Activated T-helper 2 cell treated with anti-CD3 and anti-CD28 coated beads, Interferon-gamma antibody, Interleukin-2, Interleukin-4, amounts not matched to agents 10 μg/mL and 5 μg/mL and 100 μg/mL, durations not matched to agents 14 hours and 24 hours and 36 hours (primary cell): ENCODE data around the gene RNU1-4. TPM values are rescaled to one million over a fixed set of nuclear protein-coding genes. Genes with fewer than 3 reads are reported as not detected.
"Not testable (repeated sequence)": the region's sequence is repeated elsewhere in the genome, so short reads cannot be mapped to it uniquely, and the experiment has no call there.

ENCODE experiments used
- DNase-seq: peaks from one replicate; pipeline ENCODE4 v3.0.0; 2021; ENCODE audit warnings: low spot score
- H3K27ac Mint-ChIP-seq: one replicate; pipeline ENCODE4 v1.8.0; 2021; ENCODE audit warnings: mixed read lengths
- H3K27me3 Mint-ChIP-seq: one replicate; pipeline ENCODE4 v1.8.0; 2021; ENCODE audit warnings: low read depth, mixed read lengths
- H3K36me3 Mint-ChIP-seq: one replicate; pipeline ENCODE4 v1.8.0; 2021; ENCODE audit warnings: low read depth, mixed read lengths
- H3K4me1 Mint-ChIP-seq: one replicate; pipeline ENCODE4 v1.8.0; 2021; ENCODE audit warnings: low read depth, mixed read lengths
- H3K4me3 Mint-ChIP-seq: one replicate; pipeline ENCODE4 v1.8.0; 2021; ENCODE audit warnings: low read depth, mild to moderate bottlenecking, moderate library complexity, mixed read lengths
- H3K9me3 Mint-ChIP-seq: one replicate; pipeline ENCODE4 v1.8.0; 2021; ENCODE audit warnings: mixed read lengths
- intact Hi-C: fragments of 100-400 bp; cut with micrococcal nuclease; formaldehyde crosslinking; loops from one replicate; pipeline ENCODE4 v1.15.1; 2023
- total RNA-seq: library from RNA; stranded (reverse); gene quantifications from 2 replicates; pipeline ENCODE4 v1.2.3, GENCODE V29; 2022

Gene RNU1-4
- 2,033 and 2,369 TPM in 2 replicates for total RNA-seq

DNA sequence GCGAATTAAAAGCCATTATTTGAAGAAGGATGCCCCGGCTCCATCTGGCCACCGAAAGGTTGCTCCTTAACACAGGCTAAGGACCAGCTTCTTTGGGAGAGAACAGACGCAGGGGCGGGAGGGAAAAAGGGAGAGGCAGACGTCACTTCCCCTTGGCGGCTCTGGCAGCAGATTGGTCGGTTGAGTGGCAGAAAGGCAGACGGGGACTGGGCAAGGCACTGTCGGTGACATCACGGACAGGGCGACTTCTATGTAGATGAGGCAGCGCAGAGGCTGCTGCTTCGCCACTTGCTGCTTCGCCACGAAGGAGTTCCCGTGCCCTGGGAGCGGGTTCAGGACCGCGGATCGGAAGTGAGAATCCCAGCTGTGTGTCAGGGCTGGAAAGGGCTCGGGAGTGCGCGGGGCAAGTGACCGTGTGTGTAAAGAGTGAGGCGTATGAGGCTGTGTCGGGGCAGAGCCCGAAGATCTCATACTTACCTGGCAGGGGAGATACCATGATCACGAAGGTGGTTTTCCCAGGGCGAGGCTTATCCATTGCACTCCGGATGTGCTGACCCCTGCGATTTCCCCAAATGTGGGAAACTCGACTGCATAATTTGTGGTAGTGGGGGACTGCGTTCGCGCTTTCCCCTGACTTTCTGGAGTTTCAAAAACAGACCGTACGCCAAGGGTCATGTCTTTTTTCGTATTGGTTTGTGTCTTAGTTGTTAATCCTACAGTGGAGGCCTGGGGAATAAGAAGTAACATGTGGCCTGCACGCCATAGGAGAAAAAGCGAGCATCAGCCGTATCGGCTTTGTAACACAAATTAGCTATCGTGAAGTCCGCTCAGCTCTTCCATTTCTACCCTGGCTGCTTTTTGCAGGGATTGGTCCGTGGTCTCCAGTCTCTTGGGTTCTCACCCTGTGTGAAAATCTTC lies at the start of gene RNU1-4:
RNU1-4 (plus strand) TSS at position 470 of the 918 bp plus-strand sequence.
- H3K27ac Mint-ChIP-seq, H3K4me1 Mint-ChIP-seq, DNase-seq, H3K4me3 Mint-ChIP-seq, H3K27me3 Mint-ChIP-seq, intact Hi-C loops, H3K36me3 Mint-ChIP-seq, H3K9me3 Mint-ChIP-seq: not testable (repeated sequence)

DNA sequence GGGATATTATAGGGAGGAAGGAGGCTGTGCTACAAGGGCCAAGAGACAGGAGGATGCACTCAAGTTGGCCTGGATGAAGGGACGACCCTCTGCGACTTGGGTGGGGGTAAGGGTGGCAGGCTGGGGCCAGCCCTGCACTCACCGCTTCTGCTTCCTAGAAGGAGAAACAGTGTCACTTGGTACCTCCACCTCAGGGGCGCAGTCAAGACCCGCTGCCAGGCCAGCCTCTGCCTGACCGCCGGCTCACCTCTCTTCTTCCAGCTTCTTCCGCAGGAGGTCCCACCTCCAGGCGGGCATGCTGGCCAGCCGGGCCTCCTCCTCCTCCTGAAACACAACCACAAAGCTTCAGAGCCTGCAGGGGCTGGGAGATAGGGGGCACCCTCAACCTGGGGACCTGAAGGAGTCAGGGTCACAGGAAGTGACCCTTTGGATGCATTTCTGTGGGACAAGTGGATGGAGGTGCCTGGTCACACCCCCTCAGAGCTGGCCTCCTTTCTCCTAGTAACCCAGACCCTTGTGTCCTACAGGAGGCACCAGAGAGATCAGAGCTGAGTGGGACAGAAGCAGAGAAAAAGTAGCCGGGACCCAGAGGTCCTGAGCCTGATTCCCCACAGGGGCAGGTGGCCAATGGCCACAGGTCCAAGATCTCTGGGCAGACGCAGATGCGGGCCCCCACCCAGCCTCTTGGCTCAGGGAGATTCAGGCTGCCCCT lies 49.2 kb upstream of the RNU1-4 start:
- H3K27ac Mint-ChIP-seq, DNase-seq, H3K27me3 Mint-ChIP-seq, H3K36me3 Mint-ChIP-seq, H3K4me3 Mint-ChIP-seq, intact Hi-C loops, H3K4me1 Mint-ChIP-seq, H3K9me3 Mint-ChIP-seq: not testable (repeated sequence)

DNA sequence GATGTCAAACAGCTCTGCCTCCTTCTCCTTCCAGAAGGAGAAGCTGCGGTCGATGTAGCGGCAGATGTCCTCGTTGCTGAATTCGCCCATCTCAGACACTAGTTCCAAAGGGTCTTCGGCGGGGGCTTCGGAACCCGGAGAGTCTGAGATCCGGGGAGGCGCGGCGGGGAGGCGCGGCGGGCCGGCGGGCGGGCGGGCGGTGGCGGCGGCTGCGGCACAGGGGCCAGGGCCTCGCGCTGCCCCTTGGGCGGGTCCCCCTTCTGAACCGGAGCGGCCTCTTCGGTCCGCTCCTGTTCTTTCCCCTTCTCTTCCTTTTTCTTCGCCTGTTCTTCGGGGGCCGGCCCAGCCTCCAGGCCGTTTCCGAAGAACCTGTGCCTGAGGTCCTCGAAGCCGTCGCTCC lies 48.0 kb upstream of the RNU1-4 start:
- H3K9me3 Mint-ChIP-seq, H3K36me3 Mint-ChIP-seq, DNase-seq, H3K27me3 Mint-ChIP-seq, intact Hi-C loops, H3K27ac Mint-ChIP-seq, H3K4me1 Mint-ChIP-seq, H3K4me3 Mint-ChIP-seq: not testable (repeated sequence)

DNA sequence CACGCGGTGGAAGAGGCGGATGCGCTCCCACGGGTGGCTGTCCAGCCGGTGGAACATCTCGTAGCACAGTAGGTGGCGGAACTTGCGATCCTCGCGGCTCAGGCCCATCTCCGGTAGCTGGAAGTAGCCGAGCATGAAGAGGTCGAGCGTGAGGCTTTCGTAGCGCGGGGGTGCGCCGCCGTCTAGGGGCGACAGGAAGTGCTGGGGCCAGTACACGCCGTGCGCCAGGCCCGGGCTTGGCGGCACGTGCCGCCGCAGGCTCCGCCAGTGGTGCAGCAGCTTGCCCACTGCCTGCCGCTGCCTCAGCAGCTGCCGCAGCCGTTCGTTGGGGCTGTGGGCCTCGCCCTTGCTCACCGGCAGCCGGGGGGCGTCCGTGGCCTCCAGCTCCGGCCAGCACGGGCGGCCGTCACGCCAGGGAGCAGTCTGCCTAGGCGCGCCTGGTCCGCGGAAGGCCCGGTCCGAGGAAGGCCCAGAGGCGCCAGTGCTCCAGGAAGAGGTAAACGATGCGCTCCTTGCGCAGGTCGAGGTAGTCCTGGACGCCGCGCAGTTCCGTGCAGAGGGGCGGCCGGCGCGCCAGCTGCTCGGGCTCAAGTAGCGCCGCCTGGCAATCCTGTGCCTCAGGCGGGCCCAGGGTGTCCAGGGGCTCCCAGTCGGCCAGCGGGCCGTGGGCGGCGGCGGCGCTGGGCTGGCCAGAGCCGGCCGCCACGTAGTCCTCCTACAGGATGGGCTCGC lies 47.4 kb upstream of the RNU1-4 start:
- H3K9me3 Mint-ChIP-seq, H3K27me3 Mint-ChIP-seq, H3K36me3 Mint-ChIP-seq, H3K4me3 Mint-ChIP-seq, intact Hi-C loops, H3K27ac Mint-ChIP-seq, DNase-seq, H3K4me1 Mint-ChIP-seq: not testable (repeated sequence)

DNA sequence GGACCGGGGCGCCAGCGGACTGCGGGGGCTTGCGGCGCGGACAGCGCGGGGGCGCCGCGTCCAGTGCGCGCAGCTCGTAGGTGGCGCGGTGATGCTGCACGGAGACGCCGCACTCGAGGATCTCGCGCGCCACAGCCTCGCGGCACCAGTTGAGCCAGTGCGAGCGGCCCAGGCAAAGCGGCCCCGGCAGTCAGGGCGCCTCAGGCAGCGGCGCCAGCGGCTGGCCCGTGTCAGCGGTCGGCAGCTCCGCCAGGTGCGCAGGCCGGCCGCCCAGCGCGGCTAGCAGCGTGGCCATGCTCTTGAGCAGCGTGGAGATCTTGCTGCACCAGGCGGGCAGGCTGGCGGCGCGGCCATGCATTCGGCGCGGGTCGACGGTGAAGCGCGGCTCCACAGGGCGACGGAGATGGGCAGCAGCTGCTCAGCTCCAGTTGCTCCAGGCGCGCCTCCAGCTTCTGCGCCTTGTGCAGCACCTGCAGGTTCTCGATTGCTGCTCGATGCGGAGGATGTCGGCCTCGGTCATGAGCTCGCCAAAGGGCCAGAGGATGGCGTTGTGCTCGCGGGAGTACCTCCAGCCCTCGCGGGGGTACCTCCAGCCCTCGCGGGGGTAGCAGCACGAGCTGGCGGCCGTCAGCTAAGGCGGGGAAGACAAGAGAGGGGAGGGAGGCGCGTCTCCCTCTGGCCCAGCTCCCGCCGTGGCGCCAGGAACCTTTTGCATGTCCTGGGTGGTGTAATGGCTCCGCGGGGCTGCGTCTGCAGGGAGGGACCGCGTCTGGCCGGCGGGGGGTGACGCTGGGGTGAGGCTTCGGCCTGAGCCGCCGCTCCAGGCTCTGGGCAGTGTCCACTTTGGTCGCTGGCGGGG lies 46.6 kb upstream of the RNU1-4 start:
- intact Hi-C loops, H3K36me3 Mint-ChIP-seq, H3K4me3 Mint-ChIP-seq, H3K27me3 Mint-ChIP-seq, DNase-seq, H3K4me1 Mint-ChIP-seq, H3K9me3 Mint-ChIP-seq, H3K27ac Mint-ChIP-seq: not testable (repeated sequence)

DNA sequence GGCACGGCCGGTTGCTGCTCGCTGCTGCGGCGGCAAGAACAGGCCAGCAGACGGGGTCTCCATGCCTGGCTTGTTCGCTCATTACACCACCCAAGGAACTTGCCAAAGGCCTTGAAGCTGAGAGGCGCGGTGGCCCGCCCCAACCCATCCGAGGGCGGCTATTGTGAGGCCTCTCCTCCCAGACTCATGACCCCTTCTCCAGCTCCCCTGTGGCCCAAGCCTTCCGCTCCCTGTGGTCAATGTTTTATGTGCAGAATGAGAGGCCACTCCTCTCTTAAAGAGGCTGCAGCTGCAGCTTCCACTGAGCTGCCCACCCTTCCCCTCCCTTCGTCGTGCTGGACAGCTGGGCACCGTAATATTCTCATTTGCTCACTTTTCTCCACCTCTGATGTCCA lies 46.0 kb upstream of the RNU1-4 start:
- H3K9me3 Mint-ChIP-seq, intact Hi-C loops, DNase-seq, H3K27ac Mint-ChIP-seq, H3K36me3 Mint-ChIP-seq, H3K4me3 Mint-ChIP-seq, H3K27me3 Mint-ChIP-seq, H3K4me1 Mint-ChIP-seq: not testable (repeated sequence)

DNA sequence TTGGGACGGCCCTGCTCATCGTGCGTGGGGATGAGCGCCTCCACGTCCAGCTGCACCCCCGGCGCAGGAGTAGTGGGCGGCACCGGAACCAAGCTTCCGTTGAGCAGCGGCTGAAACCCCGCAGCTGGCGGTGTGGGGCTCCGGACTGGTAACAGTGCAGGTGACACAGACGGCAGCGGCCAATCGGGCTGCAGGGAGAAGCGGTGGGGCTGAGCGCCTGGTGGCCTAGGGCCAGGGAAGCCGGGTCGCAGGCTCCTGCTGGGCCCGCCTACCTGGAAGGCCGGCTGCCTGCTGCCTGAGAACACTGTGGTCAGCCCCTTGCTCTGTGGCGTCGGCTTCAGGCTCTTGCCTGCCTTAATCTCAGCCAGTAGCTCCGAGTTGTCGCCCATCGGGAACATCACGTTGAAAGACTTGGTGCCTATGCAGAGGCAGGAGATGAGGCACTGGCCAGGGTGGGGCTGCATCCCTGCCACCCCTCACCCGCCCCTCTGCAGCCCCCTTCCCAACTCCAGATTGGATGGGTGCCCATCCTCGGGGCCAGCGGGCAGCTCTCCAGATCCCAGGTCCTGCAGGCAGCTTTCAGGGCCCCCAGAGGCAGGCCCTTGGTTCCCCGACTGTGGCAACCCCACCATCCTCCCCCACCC lies 43.7 kb upstream of the RNU1-4 start:
- H3K4me1 Mint-ChIP-seq, H3K27me3 Mint-ChIP-seq, intact Hi-C loops, H3K36me3 Mint-ChIP-seq, H3K27ac Mint-ChIP-seq, H3K9me3 Mint-ChIP-seq, DNase-seq, H3K4me3 Mint-ChIP-seq: not testable (repeated sequence)

DNA sequence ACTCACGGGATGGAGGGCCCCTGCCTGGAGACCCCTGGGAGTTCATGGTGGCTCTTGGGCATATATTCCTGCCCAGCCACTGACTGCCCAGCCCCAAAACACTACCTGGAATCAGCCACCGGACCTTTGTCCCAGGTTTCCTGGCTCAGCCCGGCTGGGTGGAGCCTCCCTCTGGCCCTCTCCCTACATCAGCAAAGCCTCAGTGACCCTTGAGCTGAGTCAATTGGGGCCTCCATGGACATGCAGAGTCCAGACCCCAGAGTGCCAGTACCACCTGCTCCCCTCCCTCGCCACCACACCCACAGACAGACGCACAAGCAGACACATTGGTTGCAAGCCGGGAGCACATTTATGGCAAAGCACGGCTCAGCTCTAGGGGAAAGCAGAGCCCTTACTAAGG lies 43.2 kb upstream of the RNU1-4 start:
- DNase-seq: not testable (repeated sequence)

DNA sequence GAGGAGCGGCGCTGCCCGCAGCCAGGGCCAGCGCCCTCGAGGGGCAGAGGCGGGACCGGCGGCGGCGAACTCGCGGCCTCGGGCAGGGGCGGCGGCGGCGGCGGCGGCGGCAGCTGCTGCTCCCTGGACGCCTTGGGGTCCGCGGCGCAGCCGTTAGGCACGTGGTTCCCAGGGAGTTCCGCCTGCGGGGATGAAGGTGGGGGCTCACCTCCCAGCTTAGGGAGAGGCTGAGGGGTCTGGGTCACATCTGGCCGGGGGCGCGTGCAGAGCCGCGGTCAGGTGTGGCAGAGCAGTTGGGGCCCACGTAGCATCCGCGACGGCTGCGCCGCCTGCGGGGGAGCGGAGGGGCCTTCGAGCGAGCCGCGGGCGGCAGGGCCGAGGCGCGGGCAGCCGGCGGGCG lies 40.9 kb upstream of the RNU1-4 start:
- H3K4me1 Mint-ChIP-seq, H3K36me3 Mint-ChIP-seq, H3K27me3 Mint-ChIP-seq, H3K9me3 Mint-ChIP-seq, DNase-seq, H3K27ac Mint-ChIP-seq, H3K4me3 Mint-ChIP-seq, intact Hi-C loops: not testable (repeated sequence)

More for the DNA sequence above, 43.2 kb upstream of the RNU1-4 start:
- H3K36me3 Mint-ChIP-seq, H3K27me3 Mint-ChIP-seq, intact Hi-C loops, H3K9me3 Mint-ChIP-seq, H3K4me1 Mint-ChIP-seq, H3K4me3 Mint-ChIP-seq, H3K27ac Mint-ChIP-seq: not testable (repeated sequence)

DNA sequence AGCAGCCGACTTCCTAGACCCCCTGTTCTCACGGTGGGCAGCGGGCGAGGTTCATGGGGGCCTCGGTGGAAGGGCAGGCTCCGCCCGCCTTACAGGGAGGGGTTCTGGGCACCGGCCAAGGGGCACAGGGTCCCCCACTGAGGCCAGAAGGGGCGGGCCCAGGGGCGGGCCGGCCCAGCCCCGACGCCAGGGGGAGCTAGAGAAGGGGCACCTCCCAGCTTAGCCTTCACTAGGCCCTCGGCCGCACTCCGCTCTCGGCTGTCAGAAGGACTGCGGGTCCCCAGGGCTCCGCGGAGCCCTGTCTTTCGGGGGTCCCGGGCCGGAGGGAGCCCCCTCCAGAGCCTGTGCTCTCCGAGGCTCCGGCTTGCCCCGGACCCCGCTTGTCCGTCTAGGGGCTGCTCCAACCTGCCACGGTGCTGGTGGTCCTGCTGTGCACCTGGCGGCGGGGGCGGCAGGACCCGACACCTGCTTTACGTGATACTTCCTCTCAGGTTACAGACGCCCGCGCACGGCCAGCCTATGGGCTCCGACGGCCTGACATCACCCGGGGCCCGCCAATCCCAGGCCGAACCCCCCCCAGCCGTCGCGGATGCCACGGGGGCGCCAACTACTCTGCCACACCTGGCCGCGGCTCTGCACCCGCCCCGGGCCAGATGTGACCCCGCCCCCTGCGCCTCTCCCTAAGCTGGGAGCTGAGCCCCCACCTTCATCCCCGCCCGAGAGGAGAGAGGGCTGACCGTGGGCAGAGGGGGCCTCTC lies 40.0 kb upstream of the RNU1-4 start:
- H3K4me3 Mint-ChIP-seq, H3K9me3 Mint-ChIP-seq, H3K4me1 Mint-ChIP-seq, H3K27ac Mint-ChIP-seq, intact Hi-C loops, H3K27me3 Mint-ChIP-seq, H3K36me3 Mint-ChIP-seq, DNase-seq: not testable (repeated sequence)

DNA sequence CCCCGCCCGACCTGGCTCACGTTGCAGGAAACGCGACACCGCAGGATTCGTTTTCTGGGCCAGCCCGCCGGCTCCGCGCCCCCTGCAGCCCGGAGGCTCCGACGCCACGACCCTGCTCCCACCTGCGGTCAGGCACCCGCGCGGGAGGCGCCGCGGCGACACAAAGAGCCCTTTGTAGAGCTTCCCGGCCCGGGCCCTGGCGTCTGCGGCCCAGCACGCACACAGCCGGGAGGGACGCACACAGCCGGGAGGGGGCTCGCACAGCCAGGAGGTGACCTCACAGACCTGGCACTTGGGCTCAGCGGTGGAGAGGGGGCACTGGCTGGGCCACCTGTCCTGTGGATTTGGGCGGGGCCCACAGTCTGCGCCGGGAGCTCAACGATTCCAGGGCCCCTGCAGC lies 39.1 kb upstream of the RNU1-4 start:
- H3K27ac Mint-ChIP-seq, H3K4me3 Mint-ChIP-seq, H3K4me1 Mint-ChIP-seq, DNase-seq, intact Hi-C loops, H3K36me3 Mint-ChIP-seq, H3K9me3 Mint-ChIP-seq, H3K27me3 Mint-ChIP-seq: not testable (repeated sequence)
